Left lung (tissue), 10 donors: ENCODE data around the gene CLTCL1. TPM values are rescaled to one million over a fixed set of nuclear protein-coding genes. Genes with fewer than 3 reads are reported as not detected.
A peak's percentile ranks its signal among the peaks of the same experiment; 100 is the strongest.
"Not testable (repeated sequence)": the region's sequence is repeated elsewhere in the genome, so short reads cannot be mapped to it uniquely, and the experiment has no call there.

Experiments
- ATAC-seq: fragments of 200-7000 bp; cut with Tn5 transposase; one replicate; pipeline ENCODE4 v1.9.1; 2020; ENCODE audit warnings: moderate library complexity
- DNase-seq, 4 donors: peaks; one replicate each; pipeline ENCODE4 v3.0.0-alpha.2; 2013 to 2020
- H3K27ac ChIP-seq, 2 donors: fragments of 200-600 bp; sonication (generic) in 1 of 2; one replicate each; pipeline versions ENCODE4 v1.5.0 to v1.8.0; 2020 to 2021
- H3K27me3 ChIP-seq, 2 donors: fragments of 200-600 bp; sonication (generic) in 1 of 2; one replicate each; pipeline versions ENCODE4 v1.5.0 to v1.8.0; 2020 to 2021
- H3K36me3 ChIP-seq, 2 donors: fragments of 200-600 bp; sonication (generic) in 1 of 2; one replicate each; pipeline versions ENCODE4 v1.5.0 to v1.8.0; 2020 to 2021
- H3K4me1 ChIP-seq, 2 donors: fragments of 200-600 bp; one replicate each; pipeline ENCODE4 v1.8.0; 2021
- H3K4me3 ChIP-seq, 2 donors: fragments of 200-600 bp; sonication (generic) in 1 of 2; one replicate each; pipeline versions ENCODE4 v1.5.0 to v1.8.0; 2020 to 2021; ENCODE audit warnings: mild to moderate bottlenecking in 1 of 2
- H3K9me3 ChIP-seq, 2 donors: fragments of 200-600 bp; sonication (generic) in 1 of 2; one replicate each; pipeline versions ENCODE4 v1.5.0 to v1.8.0; 2020 to 2021
- intact Hi-C, 2 donors: fragments of 100-400 bp; cut with DNase I; formaldehyde crosslinking; loops; one replicate each; pipeline versions ENCODE4 v1.11.2 to v1.14.2; 2022
- polyA plus RNA-seq, 6 donors: library from polyadenylated mRNA; unstranded; fragments of 120-200 nt; gene quantifications; one replicate each; pipeline ENCODE4 v1.2.1, GENCODE V29; 2013; ENCODE audit not compliant: insufficient read length in 6 of 6
- total RNA-seq, 2 donors: library from RNA; stranded (reverse); fragmentation: NEBNext Ultra II Directional; extraction: Animal tissue kit (Norgen Biotek cat#: 25700); gene quantifications; one replicate each; pipeline ENCODE4 v1.2.1, GENCODE V29; 2021
- TF ChIP-seq, protein P1 (sequence below), 2 donors: fragments of 200-600 bp; sonication (generic) in 1 of 2; IDR thresholded peaks; one replicate each; pipeline versions ENCODE4 v1.5.0 to v1.8.0; 2021; ENCODE audit warnings: antibody characterized with exemption in 2 of 2
- donor health status: DM: no; HTN: yes; CAD: no.
- donor health status: DM: no; HTN: no; CAD: no.

CLTCL1 gene
- total and polyA plus RNA-seq, 8 donors, result 5.7 to 11.3 (median 9.0) TPM

DNA sequence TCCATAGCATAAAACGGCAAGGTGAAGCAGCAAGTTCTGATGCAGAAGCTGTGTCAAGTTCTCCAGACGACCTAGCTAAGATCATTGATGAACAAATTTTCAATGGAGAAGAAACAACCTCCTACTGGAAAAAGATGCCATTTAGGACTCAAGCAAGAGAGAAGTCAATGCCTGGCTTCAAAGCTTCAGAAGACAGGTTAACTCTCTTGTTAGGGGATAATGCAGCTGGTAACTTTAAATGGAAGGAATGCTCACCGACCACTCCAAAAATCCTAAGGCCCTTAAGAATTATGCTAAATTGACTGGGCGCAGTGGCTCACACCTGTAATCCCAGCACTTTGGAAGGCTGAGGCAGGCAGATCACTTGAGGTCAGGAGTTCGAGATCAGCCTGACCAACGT, 31.3 kb downstream of the CLTCL1 start:
- Histone ChIP-seq H3K36me3 (no peaks in the 10 kb centered on the region), H3K27ac (peak overlapping the region; percentile 50 to 66), H3K27me3 (no peaks in the 10 kb centered on the region), H3K9me3 (peaks cover 0 to 4% of the 10 kb centered on the region in 2 donors), H3K4me1 (peaks cover 0 to 5% of the 10 kb centered on the region in 2 donors), H3K4me3 (no peak overlapping the region)
- TF ChIP-seq, protein P1, sequence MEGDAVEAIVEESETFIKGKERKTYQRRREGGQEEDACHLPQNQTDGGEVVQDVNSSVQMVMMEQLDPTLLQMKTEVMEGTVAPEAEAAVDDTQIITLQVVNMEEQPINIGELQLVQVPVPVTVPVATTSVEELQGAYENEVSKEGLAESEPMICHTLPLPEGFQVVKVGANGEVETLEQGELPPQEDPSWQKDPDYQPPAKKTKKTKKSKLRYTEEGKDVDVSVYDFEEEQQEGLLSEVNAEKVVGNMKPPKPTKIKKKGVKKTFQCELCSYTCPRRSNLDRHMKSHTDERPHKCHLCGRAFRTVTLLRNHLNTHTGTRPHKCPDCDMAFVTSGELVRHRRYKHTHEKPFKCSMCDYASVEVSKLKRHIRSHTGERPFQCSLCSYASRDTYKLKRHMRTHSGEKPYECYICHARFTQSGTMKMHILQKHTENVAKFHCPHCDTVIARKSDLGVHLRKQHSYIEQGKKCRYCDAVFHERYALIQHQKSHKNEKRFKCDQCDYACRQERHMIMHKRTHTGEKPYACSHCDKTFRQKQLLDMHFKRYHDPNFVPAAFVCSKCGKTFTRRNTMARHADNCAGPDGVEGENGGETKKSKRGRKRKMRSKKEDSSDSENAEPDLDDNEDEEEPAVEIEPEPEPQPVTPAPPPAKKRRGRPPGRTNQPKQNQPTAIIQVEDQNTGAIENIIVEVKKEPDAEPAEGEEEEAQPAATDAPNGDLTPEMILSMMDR (IDR thresholded peaks at IDR 0.05), result no peak
- intact Hi-C loops, result no loop called here
- ATAC-seq (no peak), DNase-seq (no peak)

DNA sequence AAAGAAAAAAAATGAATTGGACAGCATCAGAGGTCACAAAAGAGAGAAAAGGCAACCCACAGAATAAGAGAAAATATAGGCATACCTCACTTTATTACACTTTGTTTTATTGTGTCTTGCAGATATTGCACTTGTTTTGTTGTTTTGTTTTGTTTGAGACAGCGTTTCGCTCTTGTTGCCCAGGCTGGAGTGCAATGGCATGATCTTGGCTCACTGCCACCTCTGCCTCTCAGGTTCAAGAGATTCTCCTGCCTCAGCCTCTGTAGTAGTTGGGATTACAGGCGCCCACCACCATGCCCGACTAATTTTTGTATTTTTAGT, 32.6 kb downstream of the CLTCL1 start:
- intact Hi-C loops, H3K4me3 ChIP-seq, DNase-seq, H3K4me1 ChIP-seq, H3K27me3 ChIP-seq, H3K27ac ChIP-seq, ATAC-seq, H3K36me3 ChIP-seq, H3K9me3 ChIP-seq: not testable (repeated sequence)

DNA sequence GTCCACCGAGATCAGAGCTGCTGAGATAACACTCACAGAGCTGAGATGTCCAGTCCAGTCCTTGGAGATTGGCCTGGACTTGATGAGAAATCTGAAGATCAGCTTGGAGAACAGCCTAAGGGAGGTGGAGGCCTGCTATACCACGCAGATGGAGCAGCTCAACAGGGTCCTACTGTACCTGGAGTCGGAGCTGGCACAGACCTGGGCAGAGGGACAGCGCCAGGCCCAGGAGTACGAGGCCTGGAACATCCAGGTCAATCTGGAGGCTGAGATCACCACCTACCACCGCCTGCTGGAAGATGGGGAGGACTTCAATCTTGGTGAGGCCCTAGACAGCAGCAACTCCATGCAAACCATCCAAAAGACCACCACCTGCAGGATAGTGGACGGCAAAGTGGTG, 33.1 kb downstream of the CLTCL1 start:
- Histone ChIP-seq H3K9me3 (peaks cover 0 to 4% of the 10 kb centered on the region in 2 donors), H3K4me3 (no peak overlapping the region), H3K4me1 (peaks cover 0 to 5% of the 10 kb centered on the region in 2 donors), H3K27me3 (no peaks in the 10 kb centered on the region), H3K36me3 (peaks cover 0 to 3% of the 10 kb centered on the region in 2 donors), H3K27ac (no peak overlapping the region)
- no peak for ATAC-seq
- intact Hi-C loops, result no loop called here
- TF ChIP-seq, protein P1 (IDR thresholded peaks at IDR 0.05), result no peak
- no peak for DNase-seq

DNA sequence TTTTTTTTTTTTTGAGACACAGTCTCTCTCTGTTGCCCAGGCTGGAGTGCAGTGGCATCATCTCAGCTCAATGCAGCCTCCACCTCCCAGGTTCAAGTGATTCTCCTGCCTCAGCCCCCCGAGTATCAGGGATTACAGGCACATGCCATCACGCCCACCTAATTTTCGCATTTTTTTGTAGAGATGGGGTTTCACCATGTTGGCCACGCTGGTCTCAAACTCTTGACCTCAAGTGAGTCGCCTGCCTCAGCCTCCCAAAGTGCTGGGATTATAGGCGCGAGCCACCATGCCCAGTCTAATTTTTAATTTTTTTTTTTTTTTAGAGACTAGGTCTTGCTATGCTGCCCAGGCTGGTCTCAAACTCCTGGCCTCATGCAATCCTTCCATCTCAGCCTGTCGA, 35.2 kb downstream of the CLTCL1 start:
- intact Hi-C loops, H3K9me3 ChIP-seq, H3K27me3 ChIP-seq, H3K27ac ChIP-seq, H3K4me3 ChIP-seq, H3K4me1 ChIP-seq, ATAC-seq, DNase-seq: not testable (repeated sequence)
- peaks cover 0 to 14% of the 10 kb centered on the region in 2 donors for H3K36me3 ChIP-seq

DNA sequence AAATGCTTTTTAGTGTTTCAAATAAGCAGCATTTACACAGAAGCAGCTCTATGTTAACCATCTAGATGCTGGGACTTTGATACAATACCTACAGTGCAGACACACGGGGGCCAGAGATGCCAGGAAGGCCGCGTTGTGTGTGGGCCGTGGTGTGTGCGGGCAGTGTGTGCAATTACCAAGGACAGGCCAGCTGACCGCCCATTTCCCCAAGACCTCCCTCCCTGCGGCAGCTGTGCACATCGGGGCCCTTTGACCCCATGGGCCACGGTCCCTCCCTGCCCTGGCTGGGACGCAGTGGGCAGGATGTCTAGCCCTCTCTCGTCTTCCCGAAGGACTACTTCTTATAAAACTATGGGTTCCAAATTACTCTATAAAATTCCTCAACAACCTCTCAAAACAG, 38.4 kb downstream of the CLTCL1 start:
- intact Hi-C loops, result no loop called here
- Histone ChIP-seq H3K36me3 (peaks cover 0 to 14% of the 10 kb centered on the region in 2 donors), H3K4me1 (no peaks in the 10 kb centered on the region), H3K9me3 (peaks cover 0 to 4% of the 10 kb centered on the region in 2 donors), H3K4me3 (no peak overlapping the region), H3K27me3 (no peaks in the 10 kb centered on the region), H3K27ac (no peak overlapping the region)
- DNase-seq (no peak), ATAC-seq (no peak)
- TF ChIP-seq, protein P1 (IDR thresholded peaks at IDR 0.05), result no peak

DNA sequence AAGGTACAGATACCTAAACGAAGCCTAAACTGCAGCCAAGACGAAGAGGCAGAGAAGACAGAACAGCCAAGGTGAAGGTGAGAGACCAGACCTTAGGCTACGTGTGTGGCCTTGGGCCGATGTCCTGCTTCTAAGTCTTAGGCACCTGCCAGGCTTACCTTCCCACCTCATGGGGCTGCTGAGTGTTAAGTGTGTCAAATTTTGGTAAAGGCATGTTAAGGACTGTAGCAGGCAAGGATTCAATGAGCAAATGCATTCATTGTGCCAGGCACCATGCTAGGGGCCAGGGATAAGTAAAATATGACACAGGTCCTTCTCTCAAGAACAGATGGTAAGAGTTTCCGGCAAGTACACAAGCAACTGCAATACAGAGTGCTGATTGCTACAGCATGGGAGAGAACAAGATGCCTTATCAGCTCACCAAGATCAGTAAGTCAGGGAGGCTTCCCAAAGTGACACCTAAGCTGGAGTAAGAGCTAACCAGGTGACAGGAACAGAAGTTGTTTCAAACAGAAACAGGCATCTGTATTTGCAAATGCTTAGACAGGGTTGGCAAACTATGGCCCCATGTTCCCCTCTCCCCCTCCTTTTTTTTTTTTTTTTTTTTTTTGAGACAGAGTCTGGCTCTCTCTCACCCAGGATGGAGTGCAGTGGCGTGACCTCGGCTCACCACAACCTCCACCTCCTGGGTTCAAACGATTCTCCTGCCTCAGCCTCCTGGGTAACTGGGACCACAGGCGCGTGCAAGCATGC, 46.7 kb downstream of the CLTCL1 start:
- no peak overlapping the region for H3K27ac ChIP-seq
- H3K27me3 ChIP-seq, result no peaks in the 10 kb centered on the region
- H3K4me3 ChIP-seq, result no peak overlapping the region
- ATAC-seq, result no peak
- H3K36me3 ChIP-seq, result peaks cover 0 to 5% of the 10 kb centered on the region in 2 donors
- TF ChIP-seq, protein P1 (IDR thresholded peaks at IDR 0.05), result no peak
- no peaks in the 10 kb centered on the region for H3K9me3 ChIP-seq
- H3K4me1 ChIP-seq, result peaks cover 0 to 11% of the 10 kb centered on the region in 2 donors
- DNase-seq, result no peak
- intact Hi-C loops, result no loop called here
